ENCODE measurements around the gene MCM5.

Gene MCM5

DNA sequence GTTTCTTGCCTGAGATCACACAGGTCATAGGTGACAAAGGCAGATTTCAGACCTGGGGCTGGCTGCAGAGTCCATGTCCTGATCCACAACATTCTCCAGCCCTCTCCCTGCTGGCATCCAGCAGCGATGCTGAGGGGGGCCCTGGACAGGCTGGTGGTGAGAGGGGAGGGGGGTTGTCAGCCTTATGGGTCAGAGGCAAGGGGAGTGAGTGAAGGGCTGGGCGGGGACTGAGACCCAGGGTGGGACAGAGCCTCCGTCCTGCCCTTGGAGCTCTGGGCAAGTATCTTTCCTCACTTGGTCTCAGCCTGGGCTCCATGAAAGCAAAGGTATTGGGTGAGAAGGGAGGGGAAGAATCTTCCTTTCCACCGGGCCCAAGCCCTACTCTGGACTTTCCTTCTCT is 74.0 kb downstream of the MCM5 start:
- no peak for DNase-seq (ENCODE audit: low read depth)
- no peak for TF ChIP-seq CTCF (conservative IDR thresholded peaks at IDR 0.05; ENCODE audit: low read depth, low read length)
- H3K4me3 ChIP-seq (ENCODE audit: low read depth, low read length), result no peak overlapping the region
